ENCODE data around the gene XPC.

The XPC gene

GRCh38 chr3:14206548-14207177, 28.3 kb upstream of the XPC start:
- DNase-seq (ENCODE audit: low read depth), result no peak

GRCh38 chr3:14204515-14205284, 26.3 kb upstream of the XPC start:
- DNase-seq (ENCODE audit: low read depth), result no peak

- DNase-seq (ENCODE audit: low read depth), result peak; percentile 13
Measured at GRCh38 chr3:14203521-14204079, 25.2 kb upstream of the XPC start.

GRCh38 chr3:14202874-14203520, 24.6 kb upstream of the XPC start:
- DNase-seq (ENCODE audit: low read depth), result no peak

- DNase-seq (ENCODE audit: low read depth), result no peak
Measured at GRCh38 chr3:14201940-14202684, 23.7 kb upstream of the XPC start.

- no peak for DNase-seq (ENCODE audit: low read depth)
Measured at GRCh38 chr3:14200841-14201240, 22.4 kb upstream of the XPC start.

GRCh38 chr3:14200276-14200675, 21.9 kb upstream of the XPC start:
- DNase-seq (ENCODE audit: low read depth), result no peak

GRCh38 chr3:14199641-14200040, 21.2 kb upstream of the XPC start:
- no peak for DNase-seq (ENCODE audit: low read depth)

- no peak for DNase-seq (ENCODE audit: low read depth)
Measured at GRCh38 chr3:14194865-14195264, 16.5 kb upstream of the XPC start.

- DNase-seq (ENCODE audit: low read depth), result no peak
Measured at GRCh38 chr3:14188041-14188754, 9.8 kb upstream of the XPC start.

- no peak for DNase-seq (ENCODE audit: low read depth)
Measured at GRCh38 chr3:14186854-14187458, 8.6 kb upstream of the XPC start.

- no peak for DNase-seq (ENCODE audit: low read depth)
Measured at GRCh38 chr3:14183015-14183577, 4.7 kb upstream of the XPC start.

GRCh38 chr3:14181253-14181652, 2.9 kb upstream of the XPC start:
- no peak for DNase-seq (ENCODE audit: low read depth)

- no peak for DNase-seq (ENCODE audit: low read depth)
Measured at GRCh38 chr3:14179795-14180194, 1.4 kb upstream of the XPC start.

- no peak for DNase-seq (ENCODE audit: low read depth)
Measured at GRCh38 chr3:14179114-14179465, 689 bp upstream of the XPC start.

GRCh38 chr3:14177580-14178246, 688 bp downstream of the XPC start:
- no peak for DNase-seq (ENCODE audit: low read depth)

- no peak for DNase-seq (ENCODE audit: low read depth)
Measured at GRCh38 chr3:14175383-14176037, 2.9 kb downstream of the XPC start.

GRCh38 chr3:14174483-14174882, 3.9 kb downstream of the XPC start:
- no peak for DNase-seq (ENCODE audit: low read depth)

- DNase-seq (ENCODE audit: low read depth), result no peak
Measured at GRCh38 chr3:14172496-14172895, 5.9 kb downstream of the XPC start.

All from activated T-cell treated with anti-CD3 and anti-CD28 coated beads for 48 hours (primary cell).